Activated CD8-positive, alpha-beta T cell treated with anti-CD3 and anti-CD28 coated beads, Interleukin-2, amount 10 ng/mL, durations not matched to agents 7 days and 5 days (primary cell): ENCODE data around the gene IDI2. TPM values are rescaled to one million over a fixed set of nuclear protein-coding genes. Genes with fewer than 3 reads are reported as not detected.

Source experiments
- ATAC-seq: fragments of 150-1000 bp; cut with Tn5 transposase; one replicate; pipeline ENCODE4 v1.10.0; 2021; ENCODE audit warnings: moderate library complexity
- CTCF ChIA-PET: fragments of 350-600 bp; sonication (Branson Sonifier 250); formaldehyde crosslinking; loops from one replicate; lab custom pipeline; 2021; ENCODE audit warnings: antibody characterized with exemption; lab: Charles Lee
- POLR2A ChIA-PET: fragments of 350-600 bp; sonication (Branson Sonifier 250); formaldehyde crosslinking; loops from one replicate; lab custom pipeline; 2021; ENCODE audit warnings: antibody characterized with exemption; lab: Charles Lee
- DNase-seq: peaks from one replicate; pipeline ENCODE4 v3.0.0-alpha.2; 2020
- H3K27ac Mint-ChIP-seq: one replicate; pipeline ENCODE4 v1.8.0; 2021; ENCODE audit warnings: mild to moderate bottlenecking, mixed read lengths
- H3K27me3 Mint-ChIP-seq: one replicate; pipeline ENCODE4 v1.8.0; 2021; ENCODE audit warnings: low read depth, mixed read lengths
- H3K36me3 Mint-ChIP-seq: one replicate; pipeline ENCODE4 v1.8.0; 2021; ENCODE audit warnings: low read depth, mixed read lengths
- H3K4me1 Mint-ChIP-seq: one replicate; pipeline ENCODE4 v1.8.0; 2021; ENCODE audit warnings: low read depth, mixed read lengths
- H3K4me3 Mint-ChIP-seq: one replicate; pipeline ENCODE4 v1.8.0; 2021; ENCODE audit warnings: mild to moderate bottlenecking, mixed read lengths
- H3K9me3 Mint-ChIP-seq: one replicate; pipeline ENCODE4 v1.8.0; 2022; ENCODE audit warnings: mixed read lengths; ENCODE audit not compliant: insufficient read depth
- total RNA-seq, 2 experiments: library from RNA; stranded (reverse); gene quantifications; one replicate each; pipeline ENCODE4 v1.2.3, GENCODE V29; 2021

Gene IDI2
- total RNA-seq, 2 experiments from 2014 or later: not detected

GRCh38 chr10:978826-979421 lies 46.7 kb downstream of the IDI2 start:
- ATAC-seq (no peak), DNase-seq (no peak)
- Mint-ChIP-seq H3K4me1 (no peaks in the 10 kb centered on the region), H3K4me3 (no peak overlapping the region), H3K27ac (no peak overlapping the region), H3K36me3 (peaks cover 17% of the 10 kb centered on the region), H3K27me3 (no peaks in the 10 kb centered on the region), H3K9me3 (peaks cover 18% of the 10 kb centered on the region)
- CTCF ChIA-PET: no interaction called here
- POLR2A ChIA-PET: no interaction called here

GRCh38 chr10:976316-976715 lies 49.3 kb downstream of the IDI2 start:
- DNase-seq (no peak), ATAC-seq (no peak)
- no peaks in the 10 kb centered on the region for H3K4me1 Mint-ChIP-seq
- H3K27ac Mint-ChIP-seq: no peak overlapping the region
- H3K27me3 Mint-ChIP-seq: no peaks in the 10 kb centered on the region
- POLR2A ChIA-PET: no interaction called here
- H3K9me3 Mint-ChIP-seq: peaks cover 18% of the 10 kb centered on the region
- no peak overlapping the region for H3K4me3 Mint-ChIP-seq
- H3K36me3 Mint-ChIP-seq: peaks cover 17% of the 10 kb centered on the region
- CTCF ChIA-PET: no interaction called here

GRCh38 chr10:974785-975074 lies 50.9 kb downstream of the IDI2 start:
- POLR2A ChIA-PET: no interaction called here
- H3K27me3 Mint-ChIP-seq: peaks cover 6% of the 10 kb centered on the region
- DNase-seq (no peak), ATAC-seq (no peak)
- peaks cover 11% of the 10 kb centered on the region for H3K9me3 Mint-ChIP-seq
- H3K27ac Mint-ChIP-seq: no peak overlapping the region
- peaks cover 12% of the 10 kb centered on the region for H3K36me3 Mint-ChIP-seq
- no peaks in the 10 kb centered on the region for H3K4me1 Mint-ChIP-seq
- H3K4me3 Mint-ChIP-seq: no peak overlapping the region
- CTCF ChIA-PET: no interaction called here

- no peak overlapping the region for H3K4me3 Mint-ChIP-seq
- no peak for ATAC-seq
- H3K36me3 Mint-ChIP-seq: peaks cover 11% of the 10 kb centered on the region
- POLR2A ChIA-PET: no interaction called here
- peaks cover 6% of the 10 kb centered on the region for H3K9me3 Mint-ChIP-seq
- no peaks in the 10 kb centered on the region for H3K4me1 Mint-ChIP-seq
- peaks cover 10% of the 10 kb centered on the region for H3K27me3 Mint-ChIP-seq
- DNase-seq: no peak
- H3K27ac Mint-ChIP-seq: no peak overlapping the region
- CTCF ChIA-PET: no interaction called here
These were observed 51.4 kb downstream of the IDI2 start for GRCh38 chr10:974038-974784.

GRCh38 chr10:972763-973162 lies 52.9 kb downstream of the IDI2 start:
- ChIA-PET POLR2A (interaction anchor here (0.6 kb wide), 1 partner anchor 10 kb away, joined by 3 read pairs; no protein-coding TSS in a partner anchor), CTCF (no interaction called here)
- ATAC-seq (no peak), DNase-seq (no peak)
- H3K27ac Mint-ChIP-seq: no peak overlapping the region
- no peaks in the 10 kb centered on the region for H3K9me3 Mint-ChIP-seq
- no peaks in the 10 kb centered on the region for H3K4me1 Mint-ChIP-seq
- H3K4me3 Mint-ChIP-seq: no peak overlapping the region
- H3K27me3 Mint-ChIP-seq: peaks cover 18% of the 10 kb centered on the region
- peaks cover 5% of the 10 kb centered on the region for H3K36me3 Mint-ChIP-seq

GRCh38 chr10:971613-972012 lies 54.0 kb downstream of the IDI2 start:
- no peak for ATAC-seq
- DNase-seq: no peak
- Mint-ChIP-seq H3K4me3 (no peak overlapping the region), H3K27ac (no peak overlapping the region), H3K27me3 (peaks cover 18% of the 10 kb centered on the region), H3K4me1 (peaks cover 7% of the 10 kb centered on the region), H3K9me3 (no peaks in the 10 kb centered on the region), H3K36me3 (peaks cover 2% of the 10 kb centered on the region)
- ChIA-PET CTCF (no interaction called here), POLR2A (no interaction called here)

GRCh38 chr10:971150-971542 lies 54.5 kb downstream of the IDI2 start:
- H3K4me1 Mint-ChIP-seq: peaks cover 7% of the 10 kb centered on the region
- peaks cover 20% of the 10 kb centered on the region for H3K27me3 Mint-ChIP-seq
- H3K9me3 Mint-ChIP-seq: no peaks in the 10 kb centered on the region
- no peak overlapping the region for H3K27ac Mint-ChIP-seq
- POLR2A ChIA-PET: no interaction called here
- H3K36me3 Mint-ChIP-seq: no peaks in the 10 kb centered on the region
- ATAC-seq (no peak), DNase-seq (no peak)
- CTCF ChIA-PET: no interaction called here
- H3K4me3 Mint-ChIP-seq: no peak overlapping the region

GRCh38 chr10:970311-971149 lies 55.1 kb downstream of the IDI2 start:
- Mint-ChIP-seq H3K27ac (no peak overlapping the region), H3K36me3 (no peaks in the 10 kb centered on the region), H3K4me1 (peaks cover 7% of the 10 kb centered on the region), H3K27me3 (peaks cover 20% of the 10 kb centered on the region), H3K9me3 (no peaks in the 10 kb centered on the region), H3K4me3 (no peak overlapping the region)
- ChIA-PET CTCF (no interaction called here), POLR2A (no interaction called here)
- ATAC-seq (no peak), DNase-seq (no peak)

- Mint-ChIP-seq H3K4me1 (peaks cover 7% of the 10 kb centered on the region), H3K27ac (no peak overlapping the region), H3K36me3 (no peaks in the 10 kb centered on the region), H3K27me3 (peaks cover 20% of the 10 kb centered on the region), H3K9me3 (no peaks in the 10 kb centered on the region), H3K4me3 (no peak overlapping the region)
- CTCF ChIA-PET: no interaction called here
- ATAC-seq (no peak), DNase-seq (no peak)
- POLR2A ChIA-PET: no interaction called here
These were observed 56.0 kb downstream of the IDI2 start for GRCh38 chr10:969473-970150.

Other genes starting within 250 kb of the IDI2 start
- gene LARP4B, start 94.2 kb downstream of the IDI2 start, total RNA-seq: 100 to 1,000 TPM; 107 to 108 TPM
- 10 to 100 TPM; 66.0 to 67.1 TPM for gene GTPBP4, start 37.4 kb downstream of the IDI2 start, total RNA-seq
- gene IDI1, start 23.3 kb upstream of the IDI2 start, total RNA-seq: 10 to 100 TPM; 64.7 to 65.3 TPM
- 10 to 100 TPM; 24.9 to 27.0 TPM for gene WDR37, start 30.5 kb upstream of the IDI2 start, total RNA-seq